Stimulated activated CD4-positive, alpha-beta T cell treated with anti-CD3 and anti-CD28 coated beads, Interleukin-1b, Interleukin-23, amount 100 ng/mL, for 24 hours (primary cell): ENCODE data around the gene MARVELD1.
"Not testable (repeated sequence)": the region's sequence is repeated elsewhere in the genome, so short reads cannot be mapped to it uniquely, and the experiment has no call there.

Experiments
- DNase-seq, 4 experiments: peaks; one replicate each; pipeline ENCODE4 v3.0.0-alpha.2; 2020; ENCODE audit warnings: low read depth in 4 of 4, low spot score in 1 of 4

MARVELD1 gene

DNA sequence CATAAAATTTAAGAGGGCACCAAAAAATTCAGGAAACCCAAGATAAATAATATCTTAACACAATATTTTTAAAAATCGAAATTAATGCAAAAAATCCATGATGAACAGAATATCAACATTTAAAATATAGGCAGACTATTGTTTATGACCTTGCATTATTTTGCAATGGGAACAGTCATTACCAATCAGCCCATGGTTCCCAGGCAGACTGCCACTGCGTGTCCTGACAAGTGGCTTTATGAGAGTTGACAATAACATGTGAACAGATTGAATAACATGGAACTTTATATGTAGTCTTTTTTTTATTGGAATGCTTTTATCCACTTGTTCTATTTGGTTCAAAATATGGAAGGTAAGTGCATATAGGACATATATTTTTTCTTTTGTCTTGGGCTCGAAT, 23.4 kb upstream of the MARVELD1 start:
- DNase-seq = no peak

DNA sequence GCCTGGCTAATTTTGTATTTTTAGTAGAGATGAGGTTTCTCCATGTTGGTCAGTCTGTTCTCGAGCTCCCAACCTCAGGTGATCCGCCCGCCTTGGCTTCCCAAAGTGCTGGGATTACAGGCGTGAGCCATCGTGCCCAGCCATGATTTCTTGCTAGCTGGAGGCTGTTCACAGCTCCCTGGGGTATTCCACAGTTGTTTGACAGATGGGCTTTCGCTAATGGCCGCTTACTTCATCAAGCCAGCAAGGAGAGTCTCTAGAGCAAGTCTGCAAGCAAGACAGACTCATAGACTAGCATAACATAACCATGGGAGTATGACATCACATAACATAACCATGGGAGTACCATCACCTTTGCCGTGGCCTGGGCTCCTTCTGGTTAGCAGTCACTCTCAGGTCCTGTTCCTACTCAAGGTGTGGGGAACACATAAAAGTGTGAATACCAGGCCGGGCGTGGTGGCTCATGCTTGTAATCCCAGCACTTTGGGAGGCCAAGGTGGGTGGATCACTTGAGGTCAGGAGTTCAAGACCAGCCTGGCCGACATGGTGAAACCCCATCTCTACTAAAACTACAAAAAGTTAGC, 15.4 kb upstream of the MARVELD1 start:
- DNase-seq = not testable (repeated sequence)

DNA sequence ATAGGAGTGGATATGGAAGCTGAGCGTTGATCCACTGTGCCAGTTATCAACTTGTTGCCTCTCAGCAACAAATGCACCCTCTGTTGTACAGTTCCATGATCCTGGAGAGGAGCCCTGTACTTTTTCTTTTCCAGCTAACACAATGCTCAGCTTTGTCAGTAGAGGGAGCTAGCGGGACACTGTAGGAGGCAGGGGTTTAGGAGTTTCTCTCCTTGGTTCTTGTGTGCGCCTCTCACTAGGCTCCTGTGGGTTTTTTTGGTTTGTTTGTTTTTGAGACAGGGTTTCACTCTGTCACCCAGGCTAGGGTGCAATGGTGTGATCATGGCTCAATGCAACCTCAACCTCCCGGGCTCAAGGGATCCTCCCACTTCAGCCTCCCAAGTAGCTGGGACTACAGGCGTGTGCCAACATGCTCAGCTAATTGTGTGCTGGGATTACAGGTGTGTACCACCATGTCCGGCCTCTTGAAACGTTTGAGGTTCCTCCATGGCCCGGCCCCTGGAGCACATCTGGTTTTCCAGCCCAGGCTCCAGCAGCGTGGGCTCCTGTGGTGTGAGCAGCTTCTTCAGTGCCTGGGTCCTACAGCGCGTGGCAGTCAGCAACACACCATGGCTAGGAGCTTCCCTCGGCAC, 12.0 kb upstream of the MARVELD1 start:
- DNase-seq = peak in 1 of 4 experiments; percentile 32

DNA sequence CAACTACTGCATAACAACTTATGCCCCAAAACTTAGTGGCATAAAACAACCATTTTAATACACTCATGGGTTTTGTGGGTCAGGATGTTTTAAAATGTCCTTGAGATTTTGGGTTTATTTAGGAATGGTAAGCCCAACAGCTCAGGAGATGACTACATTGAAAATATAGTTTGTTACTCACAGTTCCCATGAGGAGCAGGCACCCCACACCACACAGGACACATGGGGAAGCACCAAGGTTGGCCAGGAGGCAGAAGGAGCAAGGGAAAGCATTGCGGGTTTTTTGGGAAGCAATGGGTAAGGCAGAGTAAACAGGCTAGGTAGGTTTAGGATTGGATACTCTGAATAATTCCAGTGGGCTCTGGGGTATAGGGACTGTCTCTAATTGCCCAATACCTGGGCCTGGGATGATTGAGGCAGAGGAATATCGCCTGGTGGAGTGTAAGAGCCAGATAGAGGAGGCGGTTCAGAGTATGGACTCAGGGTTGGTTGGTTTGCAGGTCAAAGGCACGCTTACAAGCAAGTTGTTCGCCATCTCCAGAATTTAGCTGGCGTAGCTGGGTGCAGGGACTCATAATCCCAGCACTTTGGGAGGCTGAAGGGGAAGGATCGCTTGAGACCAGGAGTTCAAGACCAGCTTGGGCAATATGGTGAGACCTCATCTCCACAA, 10.0 kb upstream of the MARVELD1 start:
- DNase-seq = no peak

DNA sequence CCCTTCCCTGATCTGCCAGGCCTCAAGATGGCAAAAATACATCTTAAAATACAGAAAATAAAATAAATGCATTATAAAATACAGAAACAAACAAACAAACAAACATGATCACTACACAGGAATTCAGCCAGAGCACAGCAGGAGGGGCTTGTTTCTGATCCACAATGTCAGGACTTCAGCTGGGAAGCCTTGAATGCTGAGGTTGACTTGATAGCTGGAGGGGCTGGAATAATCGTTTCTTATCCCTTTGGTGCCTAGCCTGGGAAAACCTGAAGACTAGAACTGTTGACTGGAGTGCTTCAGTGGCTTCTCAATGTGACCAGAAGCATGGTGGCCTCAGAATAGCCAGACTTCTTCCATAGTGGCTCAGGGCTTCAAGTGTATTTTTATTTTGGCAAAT, 9.2 kb upstream of the MARVELD1 start:
- DNase-seq = no peak

DNA sequence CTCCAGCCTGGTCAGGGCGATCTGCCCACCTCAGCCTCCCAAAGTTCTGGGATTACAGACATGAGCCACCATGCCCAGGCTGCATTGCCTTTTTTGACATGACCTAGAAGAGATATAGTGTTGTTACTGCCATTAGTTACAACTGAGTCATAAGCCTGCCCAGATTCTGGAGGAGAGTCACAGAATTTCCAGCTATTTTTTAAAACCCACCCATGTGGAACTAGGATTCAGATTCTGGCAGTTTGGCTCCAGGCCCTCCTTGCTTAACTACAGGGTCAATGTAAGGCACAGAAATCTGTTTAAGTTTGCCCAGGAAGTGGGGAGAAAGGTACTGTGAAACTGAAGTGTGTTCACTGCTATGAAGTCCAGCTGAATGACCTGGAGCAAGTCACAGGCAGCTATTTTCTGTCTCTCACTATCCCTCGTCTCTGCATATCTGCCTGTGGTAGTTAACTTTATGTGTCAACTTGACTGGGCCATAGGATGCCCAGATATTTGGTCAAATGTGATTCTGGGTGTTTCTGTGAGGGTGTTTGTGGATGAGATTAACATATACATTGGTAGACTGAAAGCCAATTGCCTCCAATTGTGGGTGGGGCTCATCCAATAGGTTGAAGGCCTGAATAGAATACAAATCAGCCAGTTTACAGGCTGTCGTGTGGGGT, 8.4 kb upstream of the MARVELD1 start:
- DNase-seq = no peak

GRCh38 chr10:97707134-97707861, 6.2 kb upstream of the MARVELD1 start:
- DNase-seq = no peak

DNA sequence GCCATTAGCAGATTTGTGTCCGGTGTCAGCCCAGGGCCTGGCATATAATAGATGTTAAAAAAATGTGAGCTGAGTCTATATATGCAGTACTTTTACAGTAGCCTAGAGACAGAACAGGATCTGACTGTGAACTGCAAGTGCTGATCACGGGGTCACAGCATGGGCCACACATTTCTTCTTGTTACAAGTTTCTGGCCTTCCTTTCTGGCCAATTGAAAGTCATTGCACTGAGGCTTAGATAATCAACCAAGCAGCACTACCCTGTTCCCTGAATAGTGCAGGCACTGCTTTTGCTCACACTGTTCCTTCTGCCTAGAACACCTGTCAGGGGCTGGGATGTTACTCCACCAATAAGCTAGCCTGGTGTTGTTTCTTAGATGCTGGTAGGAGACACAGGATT, 5.4 kb upstream of the MARVELD1 start:
- no peak for DNase-seq

- peak in 2 of 4 experiments; percentile 15 to 34 for DNase-seq
Observed at GRCh38 chr10:97708976-97709946, 4.3 kb upstream of the MARVELD1 start.

DNA sequence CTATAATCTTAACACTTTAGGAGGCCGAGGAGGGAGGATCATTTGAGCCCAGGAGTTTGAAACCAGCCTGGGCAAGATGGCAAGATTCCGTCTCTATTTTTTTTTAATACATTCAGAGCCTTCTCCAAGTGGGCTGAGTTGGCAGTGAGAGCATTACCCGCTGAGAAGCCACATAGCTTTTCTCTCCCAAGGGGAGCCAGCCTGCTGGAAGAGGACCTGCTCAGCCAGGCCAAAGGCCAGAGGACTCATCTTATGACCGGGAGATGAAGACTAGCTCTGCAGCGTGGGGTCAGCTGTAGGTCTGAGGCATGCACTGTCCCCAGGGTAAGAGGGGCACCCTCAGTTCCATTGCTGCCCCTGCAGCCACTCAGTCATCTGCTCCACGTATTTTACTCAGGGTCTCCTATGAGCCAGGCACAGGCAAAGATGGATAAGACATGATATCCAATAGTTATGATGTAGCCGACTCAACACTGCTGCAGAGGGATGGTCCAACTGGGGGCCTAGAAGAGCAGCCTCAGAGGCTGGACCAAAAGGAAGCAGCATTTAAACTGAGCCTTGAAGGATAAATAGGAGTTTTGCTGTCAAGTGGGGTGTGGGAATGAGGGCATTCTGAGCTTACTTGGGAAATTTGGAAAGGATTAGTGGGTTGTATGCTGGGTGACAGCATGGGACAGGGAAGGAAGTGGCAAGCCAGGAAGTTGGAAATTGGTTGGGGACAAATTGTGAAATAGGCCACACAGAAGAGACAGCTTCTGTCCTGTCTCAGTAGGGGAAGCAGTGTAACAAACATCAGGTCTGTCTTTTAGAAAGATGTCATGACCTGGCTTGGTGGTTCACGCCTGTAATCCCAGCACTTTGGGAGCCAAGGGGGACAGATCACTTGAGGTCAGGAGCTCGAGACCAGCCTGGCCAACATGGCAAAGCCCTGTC, 1.6 kb upstream of the MARVELD1 start:
- no peak for DNase-seq

DNA sequence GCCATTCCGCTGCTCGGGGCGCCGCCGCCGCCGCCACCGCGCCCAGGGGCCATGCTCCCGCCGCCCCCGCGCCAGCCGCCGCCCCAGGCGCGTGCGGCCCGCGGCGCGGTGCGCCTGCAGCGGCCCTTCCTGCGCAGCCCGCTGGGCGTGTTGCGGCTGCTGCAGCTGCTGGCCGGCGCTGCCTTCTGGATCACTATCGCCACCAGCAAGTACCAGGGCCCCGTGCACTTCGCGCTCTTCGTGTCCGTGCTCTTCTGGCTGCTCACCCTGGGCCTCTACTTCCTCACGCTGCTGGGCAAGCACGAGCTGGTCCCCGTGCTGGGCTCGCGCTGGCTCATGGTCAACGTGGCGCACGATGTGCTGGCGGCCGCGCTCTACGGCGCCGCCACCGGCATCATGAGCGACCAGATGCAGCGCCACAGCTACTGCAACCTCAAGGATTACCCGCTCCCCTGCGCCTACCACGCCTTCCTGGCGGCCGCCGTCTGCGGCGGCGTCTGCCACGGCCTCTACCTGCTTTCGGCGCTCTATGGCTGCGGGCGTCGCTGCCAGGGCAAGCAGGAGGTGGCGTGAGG, 383 bp downstream of the MARVELD1 start:
- DNase-seq = peak in 1 of 4 experiments; percentile 32

DNA sequence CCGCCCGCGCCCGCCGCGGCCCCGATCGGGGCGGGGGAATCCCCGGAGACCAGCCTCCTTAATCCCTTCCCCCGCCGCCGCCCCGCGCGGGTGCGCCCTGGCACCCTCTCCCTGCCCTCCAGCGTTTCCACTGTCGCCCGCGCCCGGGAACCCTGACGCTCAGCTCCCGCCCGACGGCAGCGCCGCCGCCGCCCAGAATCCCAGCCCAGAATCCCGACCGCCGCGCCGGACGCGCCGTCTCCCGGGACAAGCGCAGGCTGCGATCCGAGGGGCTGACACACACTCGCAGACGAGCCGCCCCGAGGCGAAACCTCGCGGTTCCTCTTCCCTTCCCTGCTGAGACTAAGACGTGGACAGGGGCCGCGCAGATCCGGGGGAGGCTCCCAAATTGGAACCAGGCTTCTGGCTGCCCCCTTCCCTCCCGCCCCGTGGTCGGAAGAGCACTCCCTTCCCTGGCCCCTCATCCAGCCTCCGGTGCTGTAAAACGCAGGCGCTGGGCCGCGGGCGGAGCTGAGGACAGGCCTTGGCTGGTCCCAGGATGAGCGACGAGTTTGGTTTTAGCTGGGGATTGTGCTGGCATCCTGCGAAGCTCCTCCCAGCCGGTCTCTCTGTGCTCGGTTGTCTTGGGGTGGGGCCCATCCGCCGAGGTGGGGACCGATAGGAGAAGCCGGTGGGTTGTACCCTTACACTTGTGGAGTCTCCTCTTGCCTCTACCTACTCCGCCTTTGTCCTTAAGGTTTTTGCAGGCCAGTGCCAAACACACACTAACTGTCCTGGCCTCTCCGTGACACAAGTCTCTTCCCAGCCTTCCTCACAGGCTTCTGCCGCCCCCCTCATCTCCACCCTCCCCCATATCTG, 1.1 kb downstream of the MARVELD1 start:
- no peak for DNase-seq

- no peak for DNase-seq
Observed at GRCh38 chr10:97715259-97715874, 1.8 kb downstream of the MARVELD1 start.

DNA sequence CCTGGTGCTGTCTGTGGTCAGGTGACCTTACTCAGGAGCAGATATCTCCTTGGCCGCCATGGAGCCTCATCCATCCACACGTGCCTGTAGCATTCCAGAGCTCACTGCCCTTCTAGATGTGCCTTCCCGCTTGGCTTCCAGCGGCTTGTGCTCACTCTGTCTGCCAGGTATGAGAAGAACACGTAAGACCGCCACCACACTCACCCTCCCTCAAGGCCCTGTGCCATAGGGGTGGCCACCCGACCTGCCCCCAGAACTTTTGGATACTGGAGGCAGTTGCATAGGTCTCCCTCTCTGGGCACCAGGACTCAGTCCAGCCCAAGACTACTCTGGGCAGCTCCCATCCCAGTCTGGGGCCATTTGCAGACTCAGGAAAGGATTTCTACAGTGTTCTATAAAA, 4.1 kb downstream of the MARVELD1 start:
- DNase-seq = no peak

- no peak for DNase-seq
Observed at GRCh38 chr10:97718178-97718577, 4.6 kb downstream of the MARVELD1 start.

DNA sequence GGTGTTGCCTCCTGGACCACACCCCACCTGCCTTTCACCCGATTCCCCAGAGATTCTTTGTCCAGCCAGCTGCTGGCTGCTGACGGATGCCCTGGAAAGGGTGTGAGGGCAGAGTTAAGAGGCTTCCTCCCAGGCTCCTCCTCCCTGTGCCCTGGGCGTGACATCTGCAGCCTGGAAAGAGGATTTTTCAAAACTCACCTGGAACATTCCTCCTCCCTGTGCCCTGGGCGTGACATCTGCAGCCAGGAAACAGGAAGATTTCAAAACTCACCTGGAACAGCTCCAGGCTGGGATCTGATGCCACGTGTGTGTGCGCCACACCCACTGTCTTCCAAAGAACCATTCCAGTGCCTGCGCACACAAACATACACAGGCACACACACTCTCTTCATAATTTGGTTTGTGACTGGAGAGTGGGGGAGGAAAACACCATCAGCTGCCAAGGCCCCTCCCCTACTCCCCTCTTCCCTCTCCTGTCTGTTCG, 5.2 kb downstream of the MARVELD1 start:
- DNase-seq = no peak

DNA sequence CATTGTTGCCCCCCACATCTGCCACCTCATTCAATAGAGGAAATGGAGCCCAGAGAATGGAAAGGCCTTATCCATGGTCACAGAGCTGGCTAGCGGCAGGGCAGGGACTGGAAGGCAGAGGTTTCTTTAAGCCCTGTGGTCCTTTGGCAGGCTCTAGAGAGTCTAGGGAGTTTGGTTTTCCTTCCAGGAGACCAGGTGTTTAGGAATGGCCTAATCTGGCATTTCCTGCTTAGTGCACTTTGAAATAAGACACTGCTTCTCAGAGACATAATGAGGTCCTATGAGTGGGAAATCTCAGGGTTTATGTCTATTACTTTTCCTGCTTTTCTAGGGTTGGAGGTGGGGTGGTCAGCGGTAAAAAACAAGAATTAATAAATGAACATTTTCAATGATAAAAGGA, 6.1 kb downstream of the MARVELD1 start:
- no peak for DNase-seq
